HG02571 (cell line): ENCODE results near the gene TRPM8.
A peak's percentile ranks its signal among the peaks of the same experiment; 100 is the strongest.
"Not testable (repeated sequence)": the region's sequence is repeated elsewhere in the genome, so short reads cannot be mapped to it uniquely, and the experiment has no call there.

Experiments
- ATAC-seq: cut with Tn5 transposase; IDR thresholded peaks from one replicate; pipeline ENCODE4 v1.9.1; 2021; ENCODE audit warnings: mild to moderate bottlenecking, moderate library complexity; ENCODE audit not compliant: unreplicated experiment

Gene TRPM8

GRCh38 chr2:233917116-233917515, at the start of gene TRPM8:
Gene TRPM8 (plus strand): TSS chr2:233917373. CDS start chr2:233926538, 9,165 bp downstream.
- no peak for ATAC-seq

- ATAC-seq: peak; percentile 62
Observed at GRCh38 chr2:233867993-233868532, 49.1 kb upstream of the TRPM8 start, which contains the start of gene MSL3B. Gene MSL3B (minus strand): TSS chr2:233868386.

GRCh38 chr2:233871432-233871831, 45.7 kb upstream of the TRPM8 start:
- no peak for ATAC-seq

GRCh38 chr2:233872125-233872524, 45.0 kb upstream of the TRPM8 start:
- ATAC-seq: not testable (repeated sequence)

GRCh38 chr2:233882353-233882752, 34.8 kb upstream of the TRPM8 start:
- no peak for ATAC-seq

- no peak for ATAC-seq
Observed at GRCh38 chr2:233892793-233893192, 24.4 kb upstream of the TRPM8 start.

GRCh38 chr2:233896253-233896652, 20.9 kb upstream of the TRPM8 start:
- ATAC-seq: not testable (repeated sequence)

- ATAC-seq: no peak
Observed at GRCh38 chr2:233901367-233901766, 15.8 kb upstream of the TRPM8 start.

GRCh38 chr2:233901884-233902283, 15.3 kb upstream of the TRPM8 start:
- ATAC-seq: no peak

GRCh38 chr2:233905945-233906344, 11.2 kb upstream of the TRPM8 start:
- no peak for ATAC-seq

- ATAC-seq: no peak
Observed at GRCh38 chr2:233907627-233908026, 9.5 kb upstream of the TRPM8 start.

- no peak for ATAC-seq
Observed at GRCh38 chr2:233912691-233913423, 4.3 kb upstream of the TRPM8 start.

GRCh38 chr2:233915128-233915527, 2.0 kb upstream of the TRPM8 start:
- no peak for ATAC-seq

GRCh38 chr2:233919319-233919718, 2.1 kb downstream of the TRPM8 start:
- no peak for ATAC-seq

- ATAC-seq: no peak
Observed at GRCh38 chr2:233919938-233920337, 2.8 kb downstream of the TRPM8 start.

- ATAC-seq: no peak
Observed at GRCh38 chr2:233922471-233922870, 5.3 kb downstream of the TRPM8 start.

- no peak for ATAC-seq
Observed at GRCh38 chr2:233925402-233925801, 8.2 kb downstream of the TRPM8 start.

- no peak for ATAC-seq
Observed at GRCh38 chr2:233926806-233927205, 9.6 kb downstream of the TRPM8 start.

GRCh38 chr2:233928594-233929351, 11.6 kb downstream of the TRPM8 start:
- ATAC-seq: no peak

GRCh38 chr2:233929352-233930022, 12.3 kb downstream of the TRPM8 start:
- ATAC-seq: no peak

- no peak for ATAC-seq
Observed at GRCh38 chr2:233934524-233934923, 17.4 kb downstream of the TRPM8 start.
